ENCODE data around the gene ENOX2.

- TF ChIP-seq SNAI2 (CRISPR knock-in tag; IDR thresholded peaks at IDR 0.05) (no peak), RARB (CRISPR knock-in tag; IDR thresholded peaks at IDR 0.05) (no peak), ZFP3 (CRISPR knock-in tag; IDR thresholded peaks at IDR 0.05) (no peak), CREB5 (CRISPR knock-in tag; IDR thresholded peaks at IDR 0.05; ENCODE audit: low read depth) (no peak), ZNF8 (CRISPR knock-in tag; IDR thresholded peaks at IDR 0.05) (no peak), OSR1 (CRISPR knock-in tag; IDR thresholded peaks at IDR 0.05) (no peak), ZC3H10 (CRISPR knock-in tag; IDR thresholded peaks at IDR 0.05) (no peak; the same call in 1 of the 2 replicates), ISL1 (CRISPR knock-in tag; IDR thresholded peaks at IDR 0.05) (peak; percentile 28; the same call in 1 of the 2 replicates), TCF4 (CRISPR knock-in tag; IDR thresholded peaks at IDR 0.05; ENCODE audit: borderline replicate concordance) (no peak), ZFP30 (CRISPR knock-in tag; IDR thresholded peaks at IDR 0.05) (no peak), BACH2 (CRISPR knock-in tag; IDR thresholded peaks at IDR 0.05; ENCODE audit: borderline replicate concordance) (no peak), TOX (CRISPR knock-in tag; IDR thresholded peaks at IDR 0.05; ENCODE audit: borderline replicate concordance) (no peak)
- TF ChIP-seq, protein P1, sequence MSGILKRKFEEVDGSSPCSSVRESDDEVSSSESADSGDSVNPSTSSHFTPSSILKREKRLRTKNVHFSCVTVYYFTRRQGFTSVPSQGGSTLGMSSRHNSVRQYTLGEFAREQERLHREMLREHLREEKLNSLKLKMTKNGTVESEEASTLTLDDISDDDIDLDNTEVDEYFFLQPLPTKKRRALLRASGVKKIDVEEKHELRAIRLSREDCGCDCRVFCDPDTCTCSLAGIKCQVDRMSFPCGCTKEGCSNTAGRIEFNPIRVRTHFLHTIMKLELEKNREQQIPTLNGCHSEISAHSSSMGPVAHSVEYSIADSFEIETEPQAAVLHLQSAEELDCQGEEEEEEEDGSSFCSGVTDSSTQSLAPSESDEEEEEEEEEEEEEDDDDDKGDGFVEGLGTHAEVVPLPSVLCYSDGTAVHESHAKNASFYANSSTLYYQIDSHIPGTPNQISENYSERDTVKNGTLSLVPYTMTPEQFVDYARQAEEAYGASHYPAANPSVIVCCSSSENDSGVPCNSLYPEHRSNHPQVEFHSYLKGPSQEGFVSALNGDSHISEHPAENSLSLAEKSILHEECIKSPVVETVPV (CRISPR knock-in tag; IDR thresholded peaks at IDR 0.05) = no peak
- TF ChIP-seq, protein P2, sequence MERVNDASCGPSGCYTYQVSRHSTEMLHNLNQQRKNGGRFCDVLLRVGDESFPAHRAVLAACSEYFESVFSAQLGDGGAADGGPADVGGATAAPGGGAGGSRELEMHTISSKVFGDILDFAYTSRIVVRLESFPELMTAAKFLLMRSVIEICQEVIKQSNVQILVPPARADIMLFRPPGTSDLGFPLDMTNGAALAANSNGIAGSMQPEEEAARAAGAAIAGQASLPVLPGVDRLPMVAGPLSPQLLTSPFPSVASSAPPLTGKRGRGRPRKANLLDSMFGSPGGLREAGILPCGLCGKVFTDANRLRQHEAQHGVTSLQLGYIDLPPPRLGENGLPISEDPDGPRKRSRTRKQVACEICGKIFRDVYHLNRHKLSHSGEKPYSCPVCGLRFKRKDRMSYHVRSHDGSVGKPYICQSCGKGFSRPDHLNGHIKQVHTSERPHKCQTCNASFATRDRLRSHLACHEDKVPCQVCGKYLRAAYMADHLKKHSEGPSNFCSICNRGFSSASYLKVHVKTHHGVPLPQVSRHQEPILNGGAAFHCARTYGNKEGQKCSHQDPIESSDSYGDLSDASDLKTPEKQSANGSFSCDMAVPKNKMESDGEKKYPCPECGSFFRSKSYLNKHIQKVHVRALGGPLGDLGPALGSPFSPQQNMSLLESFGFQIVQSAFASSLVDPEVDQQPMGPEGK (CRISPR knock-in tag; IDR thresholded peaks at IDR 0.05; ENCODE audit: borderline replicate concordance) = no peak
Measured at GRCh38 chrX:130770615-130771014, 132.4 kb downstream of the ENOX2 start.

Measured in SK-N-SH treated with all-trans-retinoic acid at 6 μM for 48 hours (cell line).